Peyer's patch (tissue), 4 donors: ENCODE measurements around the gene BRPF1. TPM values are rescaled to one million over a fixed set of nuclear protein-coding genes. Genes with fewer than 3 reads are reported as not detected.

Source experiments
- DNase-seq, 3 donors: peaks; one replicate each; pipeline ENCODE4 v3.0.0-alpha.2; 2017 to 2019
- H3K27ac ChIP-seq, 4 donors: fragments of 200-600 bp; sonication (generic); one replicate each; pipeline ENCODE4 v1.5.1; 2016 to 2019
- H3K27me3 ChIP-seq, 2 donors: fragments of 200-600 bp; sonication (generic); one replicate each; pipeline ENCODE4 v1.5.1; 2019
- H3K36me3 ChIP-seq, 3 donors: fragments of 200-600 bp; sonication (generic); one replicate each; pipeline ENCODE4 v1.5.1; 2016 to 2019
- H3K4me1 ChIP-seq, 4 donors: fragments of 200-600 bp; sonication (generic); one replicate each; pipeline ENCODE4 v1.5.1; 2016 to 2019
- H3K4me3 ChIP-seq, 4 donors: fragments of 200-600 bp; sonication (generic); 1 replicate in 3 of 4; 2 replicates in 1 of 4; pipeline ENCODE4 v1.5.1; 2016 to 2019; ENCODE audit warnings: mild to moderate bottlenecking in 1 of 4
- H3K9me3 ChIP-seq, 4 donors: fragments of 200-600 bp; sonication (generic); one replicate each; pipeline ENCODE4 v1.5.1; 2016 to 2019; ENCODE audit warnings: mild to moderate bottlenecking in 1 of 4
- CTCF ChIP-seq, 6 experiments: fragments of 450-650 bp in 4 of 6; fragments of 200-600 bp in 2 of 6; sonication (generic) in 1 of 6; IDR thresholded peaks; one replicate each; pipeline ENCODE4 v1.5.1; 2017 to 2019; ENCODE audit warnings: antibody characterized with exemption in 6 of 6, mild to moderate bottlenecking in 3 of 6, moderate library complexity in 1 of 6
- POLR2A ChIP-seq, 2 donors: fragments of 450-650 bp; IDR thresholded peaks; one replicate each; pipeline ENCODE4 v1.5.1; 2017; ENCODE audit warnings: antibody characterized with exemption in 2 of 2, mild to moderate bottlenecking in 2 of 2, moderate library complexity in 2 of 2
- total RNA-seq, 4 donors: library from RNA; depleted of rRNA; stranded (reverse); fragments of >200 nt; gene quantifications; one replicate each; pipeline ENCODE4 v1.1.0, GENCODE V29; 2016

BRPF1 gene
- total RNA-seq, 4 donors from 2014 or later: 16.8 to 43.7 (median 25.6) TPM

GRCh38 chr3:9786209-9786739 is 54.7 kb downstream of the BRPF1 start:
- Histone ChIP-seq H3K4me1 (peaks cover 0 to 11% (median 1%) of the 10 kb centered on the region in 4 donors), H3K4me3 (no peak overlapping the region), H3K9me3 (no peaks in the 10 kb centered on the region), H3K36me3 (peaks cover 0 to 88% (median 0%) of the 10 kb centered on the region in 3 donors), H3K27me3 (no peaks in the 10 kb centered on the region), H3K27ac (no peak overlapping the region)
- DNase-seq: no peak
- TF ChIP-seq POLR2A (IDR thresholded peaks at IDR 0.05) (no peak), CTCF (IDR thresholded peaks at IDR 0.05) (no peak)

- Histone ChIP-seq H3K36me3 (peaks cover 0 to 82% (median 0%) of the 10 kb centered on the region in 3 donors), H3K9me3 (no peaks in the 10 kb centered on the region), H3K4me1 (peaks cover 0 to 16% (median 0%) of the 10 kb centered on the region in 4 donors), H3K27ac (no peak overlapping the region), H3K27me3 (no peaks in the 10 kb centered on the region), H3K4me3 (no peak overlapping the region)
- peak in 1 of 3 donors; percentile 35 for DNase-seq
- TF ChIP-seq CTCF (IDR thresholded peaks at IDR 0.05) (peak in 3 of 6 experiments; percentile 7 to 30 (median 22)), POLR2A (IDR thresholded peaks at IDR 0.05) (no peak)
These were observed 55.5 kb downstream of the BRPF1 start for GRCh38 chr3:9786825-9787669.

- TF ChIP-seq POLR2A (IDR thresholded peaks at IDR 0.05): no peak
- TF ChIP-seq CTCF (IDR thresholded peaks at IDR 0.05): no peak
These were observed 56.2 kb downstream of the BRPF1 start for GRCh38 chr3:9787714-9788113.

GRCh38 chr3:9791127-9791526 is 59.6 kb downstream of the BRPF1 start:
- Histone ChIP-seq H3K27ac (peak overlapping the region in 1 of 4 donors; percentile 97), H3K4me3 (peak overlapping the region in 1 of 4 donors; percentile 88), H3K36me3 (peaks cover 0 to 52% (median 0%) of the 10 kb centered on the region in 3 donors), H3K27me3 (no peaks in the 10 kb centered on the region), H3K9me3 (no peaks in the 10 kb centered on the region), H3K4me1 (peaks cover 0 to 31% (median 13%) of the 10 kb centered on the region in 4 donors)
- TF ChIP-seq CTCF (IDR thresholded peaks at IDR 0.05) (no peak), POLR2A (IDR thresholded peaks at IDR 0.05) (no peak)
- DNase-seq: peak in 1 of 3 donors; percentile 29

More at GRCh38 chr3:9787714-9788113, 56.2 kb downstream of the BRPF1 start:
- no peak overlapping the region for H3K4me3 ChIP-seq
- no peaks in the 10 kb centered on the region for H3K9me3 ChIP-seq
- H3K36me3 ChIP-seq: peaks cover 0 to 76% (median 0%) of the 10 kb centered on the region in 3 donors
- H3K27me3 ChIP-seq: no peaks in the 10 kb centered on the region
- H3K27ac ChIP-seq: no peak overlapping the region
- peaks cover 0 to 16% (median 0%) of the 10 kb centered on the region in 4 donors for H3K4me1 ChIP-seq
- DNase-seq: peak in 1 of 3 donors; percentile 34

GRCh38 chr3:9791790-9792404 is 60.4 kb downstream of the BRPF1 start:
- no peak for DNase-seq

More at GRCh38 chr3:9791790-9792404, 60.4 kb downstream of the BRPF1 start:
- Histone ChIP-seq H3K4me3 (peak overlapping the region; percentile 81 to 94 (median 89)), H3K36me3 (peaks cover 0 to 48% (median 0%) of the 10 kb centered on the region in 3 donors), H3K27me3 (no peaks in the 10 kb centered on the region), H3K27ac (peak overlapping the region; percentile 94 to 97 (median 96)), H3K9me3 (no peaks in the 10 kb centered on the region), H3K4me1 (peaks cover 0 to 31% (median 13%) of the 10 kb centered on the region in 4 donors)
- no peak for TF ChIP-seq CTCF (IDR thresholded peaks at IDR 0.05)
- TF ChIP-seq POLR2A (IDR thresholded peaks at IDR 0.05): no peak
